OCI-LY1 (cell line): Measurements from ENCODE around the gene RMND5B.

Source experiments
- CTCF ChIP-seq: fragments of 200-600 bp; sonication (generic), shearing (Covaris generic); IDR thresholded peaks from 2 replicates; pipeline ENCODE4 v1.5.1; 2017; ENCODE audit warnings: mild to moderate bottlenecking, antibody characterized with exemption, low read length, moderate library complexity, mixed read lengths
- EZH2 ChIP-seq: fragments of 200-600 bp; sonication (generic), shearing (Covaris generic); IDR thresholded peaks from 2 replicates; pipeline ENCODE4 v1.8.0; 2017; ENCODE audit warnings: borderline replicate concordance, mixed run types, mild to moderate bottlenecking, antibody characterized with exemption, low read length, moderate library complexity, mixed read lengths

- TF ChIP-seq CTCF: no peak
- no peak for TF ChIP-seq EZH2
These were observed 40.0 kb upstream of the RMND5B start for GRCh38 chr5:178090856-178091255.
